LNCaP clone FGC (cell line): ENCODE results near the gene HSP90AB1.

ENCODE experiments used
- DNase-seq: peaks from one replicate; pipeline ENCODE4 v3.0.0-alpha.2; 2011; ENCODE audit warnings: low read depth
- H3K4me3 ChIP-seq: 2 replicates; pipeline ENCODE4 v1.5.1; 2011; ENCODE audit warnings: mild to moderate bottlenecking, low read depth, low read length, control low read depth
- TF ChIP-seq, protein P1 (sequence below): IDR thresholded peaks from 2 replicates; pipeline ENCODE4 v1.5.1; 2012; ENCODE audit warnings: mild to moderate bottlenecking; ENCODE audit not compliant: control insufficient read depth, insufficient read depth; ENCODE audit errors: extremely low read depth

Gene HSP90AB1

DNA sequence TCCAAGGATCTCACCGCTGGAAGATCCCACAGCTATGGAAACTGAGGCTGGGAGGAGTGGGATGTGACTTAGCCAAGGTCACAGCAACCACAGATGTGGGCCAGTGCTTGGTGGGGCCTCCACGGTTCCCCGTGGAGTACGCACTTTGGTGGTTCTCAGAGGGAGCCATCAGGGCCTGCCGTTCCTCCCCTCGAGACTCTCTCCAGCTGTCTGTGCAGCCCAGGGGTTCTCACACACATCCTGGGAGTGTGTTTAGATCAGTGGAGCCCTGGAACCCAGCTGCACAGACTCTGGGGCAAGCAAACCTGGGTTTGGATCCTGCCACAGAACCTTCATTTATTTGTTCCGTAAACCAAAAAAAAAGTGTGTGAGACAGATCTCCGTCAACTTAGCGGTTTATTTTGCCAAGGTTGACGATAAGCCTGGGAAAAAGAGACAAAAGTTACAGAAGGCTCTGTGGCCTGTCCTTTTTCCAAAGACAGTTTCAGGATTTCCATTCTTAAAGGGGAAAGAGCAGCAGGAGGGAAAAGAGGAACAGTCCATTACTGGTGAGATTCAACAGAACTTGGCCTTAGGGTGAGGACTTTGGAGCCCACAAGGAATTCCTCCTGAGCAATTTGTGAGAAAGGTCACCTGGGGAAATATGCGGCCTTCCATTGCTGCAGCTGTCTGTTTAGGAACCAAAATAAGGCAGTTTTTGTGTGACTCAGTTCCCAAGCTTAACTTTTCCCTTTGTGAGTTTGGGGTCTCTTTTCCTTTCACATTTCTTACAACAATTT, 43.7 kb upstream of the HSP90AB1 start:
- no peak overlapping the region for H3K4me3 ChIP-seq
- DNase-seq: no peak
- TF ChIP-seq, protein P1, sequence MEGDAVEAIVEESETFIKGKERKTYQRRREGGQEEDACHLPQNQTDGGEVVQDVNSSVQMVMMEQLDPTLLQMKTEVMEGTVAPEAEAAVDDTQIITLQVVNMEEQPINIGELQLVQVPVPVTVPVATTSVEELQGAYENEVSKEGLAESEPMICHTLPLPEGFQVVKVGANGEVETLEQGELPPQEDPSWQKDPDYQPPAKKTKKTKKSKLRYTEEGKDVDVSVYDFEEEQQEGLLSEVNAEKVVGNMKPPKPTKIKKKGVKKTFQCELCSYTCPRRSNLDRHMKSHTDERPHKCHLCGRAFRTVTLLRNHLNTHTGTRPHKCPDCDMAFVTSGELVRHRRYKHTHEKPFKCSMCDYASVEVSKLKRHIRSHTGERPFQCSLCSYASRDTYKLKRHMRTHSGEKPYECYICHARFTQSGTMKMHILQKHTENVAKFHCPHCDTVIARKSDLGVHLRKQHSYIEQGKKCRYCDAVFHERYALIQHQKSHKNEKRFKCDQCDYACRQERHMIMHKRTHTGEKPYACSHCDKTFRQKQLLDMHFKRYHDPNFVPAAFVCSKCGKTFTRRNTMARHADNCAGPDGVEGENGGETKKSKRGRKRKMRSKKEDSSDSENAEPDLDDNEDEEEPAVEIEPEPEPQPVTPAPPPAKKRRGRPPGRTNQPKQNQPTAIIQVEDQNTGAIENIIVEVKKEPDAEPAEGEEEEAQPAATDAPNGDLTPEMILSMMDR: no peak

DNA sequence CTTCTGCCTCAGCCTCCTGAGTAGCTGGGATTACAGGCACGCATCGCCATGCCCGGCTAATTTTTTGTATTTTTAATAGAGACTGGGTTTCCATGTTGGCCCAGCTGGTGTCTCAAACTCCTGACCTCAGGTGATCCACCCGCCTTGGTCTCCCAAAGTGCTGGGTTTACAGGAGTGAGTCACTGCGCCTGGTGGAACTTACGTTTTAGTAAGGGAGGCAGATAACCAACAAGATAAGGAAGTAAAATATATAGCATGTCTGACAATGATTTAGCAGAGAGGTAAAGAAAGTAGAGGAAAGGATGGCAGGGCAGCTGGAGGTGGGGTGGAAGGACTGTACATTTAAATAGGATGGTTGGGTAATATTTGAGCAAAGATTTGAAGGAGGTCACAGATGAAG, 42.9 kb upstream of the HSP90AB1 start:
- H3K4me3 ChIP-seq: no peak overlapping the region
- TF ChIP-seq, protein P1: no peak
- no peak for DNase-seq

DNA sequence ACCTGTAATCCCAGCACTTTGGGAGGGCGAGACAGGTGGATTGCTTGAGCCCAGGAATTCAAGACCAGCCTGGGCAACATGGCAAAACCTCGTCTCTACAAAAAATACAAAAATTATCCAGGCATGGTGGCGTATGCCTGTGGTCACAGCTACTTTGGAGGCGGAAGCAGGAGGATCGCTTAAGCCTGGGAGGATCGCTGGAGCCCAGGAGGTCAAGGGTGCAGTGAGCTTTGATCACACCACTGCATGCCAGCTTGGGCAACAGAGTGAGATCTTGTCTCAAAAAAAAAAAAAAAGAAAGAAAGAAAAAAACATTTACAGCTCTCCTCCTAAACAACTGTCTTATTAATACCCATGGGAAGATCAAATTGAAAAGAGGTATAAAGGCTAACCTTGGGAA, 38.9 kb upstream of the HSP90AB1 start:
- no peak for DNase-seq
- H3K4me3 ChIP-seq: no peak overlapping the region
- TF ChIP-seq, protein P1: no peak

DNA sequence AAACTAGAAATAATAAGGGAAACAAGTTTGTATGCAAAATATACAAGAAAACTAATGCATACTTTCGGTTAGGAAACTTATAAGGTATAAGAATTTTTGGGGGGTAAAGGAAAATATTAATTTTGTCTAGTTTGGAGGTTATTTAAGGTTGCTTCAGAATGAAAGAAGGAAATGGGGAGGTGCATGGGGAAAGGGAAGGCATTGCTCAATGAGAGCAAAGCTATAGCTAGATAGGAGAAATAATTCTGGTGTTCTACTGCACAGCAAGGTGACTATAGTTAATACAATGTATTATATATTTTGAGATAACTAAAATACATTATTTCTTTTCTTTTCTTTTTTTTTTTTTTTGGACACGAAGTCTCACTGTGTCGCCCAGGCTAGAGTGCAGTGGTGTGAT, 35.6 kb upstream of the HSP90AB1 start:
- TF ChIP-seq, protein P1: no peak
- H3K4me3 ChIP-seq: no peak overlapping the region
- no peak for DNase-seq

DNA sequence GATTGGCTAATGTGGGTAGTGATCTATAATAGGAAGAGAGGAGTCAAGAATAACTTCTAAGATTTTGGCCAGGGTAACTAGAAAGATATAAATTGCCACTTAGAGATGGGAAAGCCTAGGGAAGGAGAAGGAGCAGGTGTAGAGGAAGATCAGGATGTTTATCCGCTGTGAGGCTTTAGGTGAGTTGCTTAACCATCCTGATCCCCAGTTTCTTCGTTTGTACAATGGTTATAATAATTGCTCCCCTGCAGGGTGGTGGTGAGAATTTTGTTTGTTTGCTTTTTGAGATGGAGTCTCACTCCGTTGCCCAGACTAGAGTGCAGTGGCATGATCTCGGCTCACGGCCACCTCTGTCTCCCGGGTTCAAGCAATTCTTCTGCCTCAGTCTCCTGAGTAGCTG, 32.6 kb upstream of the HSP90AB1 start:
- TF ChIP-seq, protein P1: no peak
- no peak for DNase-seq
- no peak overlapping the region for H3K4me3 ChIP-seq

DNA sequence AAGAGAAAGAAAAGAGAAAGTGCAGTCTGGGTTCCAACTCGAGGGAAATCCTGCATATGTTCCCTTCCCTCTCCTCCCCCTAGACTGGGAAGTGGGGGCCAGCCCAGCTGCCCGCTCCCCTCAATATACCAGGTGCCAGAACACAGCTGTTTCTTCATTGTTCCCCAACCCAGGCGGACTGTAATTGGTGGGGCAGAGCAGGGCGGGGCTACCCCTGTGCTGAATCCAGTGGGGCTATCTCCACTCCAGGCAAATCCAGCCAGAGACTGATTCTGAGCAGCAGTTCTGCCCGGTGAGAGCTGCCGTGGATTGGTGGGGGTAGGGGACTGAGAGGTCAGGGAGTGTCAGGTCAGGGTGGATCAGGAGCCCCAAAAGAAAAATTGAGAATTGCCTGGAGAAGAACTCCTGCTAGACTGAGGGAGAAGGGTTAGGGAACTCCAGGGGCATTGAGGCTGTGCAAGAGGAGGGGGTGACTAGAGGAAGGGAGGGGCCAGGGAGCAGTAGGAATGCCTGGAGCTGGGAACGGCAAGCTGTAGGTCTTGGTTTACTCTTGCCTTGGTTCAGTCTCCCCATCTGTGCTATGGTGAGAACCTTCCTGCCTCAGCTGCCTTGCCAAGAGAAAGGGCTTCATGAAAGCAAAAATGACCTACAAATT, 30.1 kb upstream of the HSP90AB1 start, which contains the start of gene MYMX:
TSS of gene MYMX (plus strand) at position 250 of the 655 bp plus-strand sequence. CDS start 546 bp downstream, outside the sequence.
- no peak within 1 kb of the TSS for H3K4me3 ChIP-seq
- no peak for DNase-seq
- TF ChIP-seq, protein P1: no peak
